Spleen (tissue), 11 donors: ENCODE data around the gene ACBD3. TPM values are rescaled to one million over a fixed set of nuclear protein-coding genes. Genes with fewer than 3 reads are reported as not detected.

ENCODE experiments used
- DNase-seq: peaks from one replicate; pipeline ENCODE4 v3.0.0-alpha.2; 2020
- H3K27ac ChIP-seq, 8 donors: fragments of 200-600 bp; sonication (generic) in 7 of 8; 1 replicate in 4 of 8; 2 replicates in 4 of 8; pipeline versions ENCODE4 v1.5.0 to v1.8.0; 2016 to 2021; ENCODE audit warnings: inconsistent platforms in 4 of 8, mild to moderate bottlenecking in 4 of 8, moderate library complexity in 1 of 8
- H3K27me3 ChIP-seq, 7 donors: fragments of 200-600 bp; sonication (generic) in 6 of 7; replicated peaks in 1 of 7; 1 replicate in 4 of 7; 2 replicates in 3 of 7; pipeline versions ENCODE4 v1.5.0 to v1.8.0; 2016 to 2021; ENCODE audit warnings: inconsistent platforms in 3 of 7, mild to moderate bottlenecking in 1 of 7
- H3K36me3 ChIP-seq, 6 donors: fragments of 200-600 bp; sonication (generic) in 5 of 6; 1 replicate in 4 of 6; 2 replicates in 2 of 6; pipeline versions ENCODE4 v1.5.0 to v1.8.0; 2016 to 2021; ENCODE audit warnings: inconsistent platforms in 2 of 6
- H3K4me1 ChIP-seq, 6 donors: fragments of 200-600 bp; sonication (generic) in 5 of 6; 1 replicate in 3 of 6; 2 replicates in 3 of 6; pipeline versions ENCODE4 v1.5.0 to v1.8.0; 2016 to 2021; ENCODE audit warnings: inconsistent platforms in 3 of 6
- H3K4me3 ChIP-seq, 8 donors: fragments of 200-600 bp; sonication (generic) in 7 of 8; 1 replicate in 4 of 8; 2 replicates in 4 of 8; pipeline versions ENCODE4 v1.5.0 to v1.8.0; 2016 to 2021; ENCODE audit warnings: inconsistent platforms in 4 of 8, mild to moderate bottlenecking in 4 of 8, moderate library complexity in 2 of 8
- H3K9me3 ChIP-seq, 8 donors: fragments of 200-600 bp; sonication (generic) in 7 of 8; 1 replicate in 4 of 8; 2 replicates in 4 of 8; pipeline versions ENCODE4 v1.5.0 to v1.8.0; 2016 to 2021; ENCODE audit warnings: inconsistent platforms in 4 of 8
- CTCF ChIP-seq, 11 experiments: fragments of 200-600 bp in 7 of 11; fragments of 450-650 bp in 4 of 11; sonication (generic) in 4 of 11; IDR thresholded peaks in 8 of 11; conservative IDR thresholded peaks in 3 of 11; 1 replicate in 7 of 11; 2 replicates in 4 of 11; pipeline versions ENCODE4 v1.4.0 to v1.8.0; 2016 to 2021; ENCODE audit warnings: antibody characterized with exemption in 11 of 11, inconsistent platforms in 4 of 11, mild to moderate bottlenecking in 1 of 11
- POLR2A ChIP-seq, 3 donors: fragments of 450-650 bp; IDR thresholded peaks; one replicate each; pipeline ENCODE4 v1.5.1; 2017; ENCODE audit warnings: antibody characterized with exemption in 3 of 3, mild to moderate bottlenecking in 1 of 3
- POLR2AphosphoS5 ChIP-seq, 3 donors: sonication (generic); formaldehyde crosslinking; IDR thresholded peaks; one replicate each; pipeline ENCODE4 v1.5.1; 2017; ENCODE audit warnings: antibody characterized with exemption in 3 of 3
- WGBS, 5 donors: extraction: QIAGEN DNeasy Blood & Tissue Kit in 3 of 5; methylation state at CpG; one replicate each; pipeline versions ENCODE4 v1.1.5 to v1.1.7; 2013 to 2018; 5-methylcytosine and 5-hydroxymethylcytosine counted together
- intact Hi-C: fragments of 100-400 bp; cut with DNase I; formaldehyde crosslinking; loops from one replicate; pipeline ENCODE4 v1.15.0; 2023; ENCODE audit warnings: low total_unique reads
- polyA plus RNA-seq, 3 donors: library from polyadenylated mRNA; stranded (reverse); fragments of 200-250 nt; gene quantifications; one replicate each; pipeline ENCODE4 v1.2.1, GENCODE V29; 2013
- total RNA-seq, 7 donors: library from RNA; depleted of rRNA in 3 of 7; stranded (reverse); fragments of >200 nt in 3 of 7; fragmentation: NEBNext Ultra II Directional in 4 of 7; extraction: Animal tissue kit (Norgen Biotek cat#: 25700) in 4 of 7; gene quantifications; one replicate each; pipeline versions ENCODE4 v1.1.0 to v1.2.1, GENCODE V29; 2016 to 2021
- donor health status: healthy with polysubstance abuse.
- donor health status: DM: no; HTN: no; CAD: no; lungs with moderate emphysema.
- donor health status: DM: no; HTN: no; CAD: no.
- donor health status: Bipolar disorder and iron deficiency.
- donor health status: healthy.
- donor health status: DM: no; HTN: no; CAD: no.
- donor health status: DM: yes; HTN: yes; CAD: no.

ACBD3 gene
- total and polyA plus RNA-seq, 10 donors = 6.1 to 43.0 (median 30.3) TPM

GRCh38 chr1:226202246-226202645, 15.7 kb upstream of the ACBD3 start:
- TF ChIP-seq CTCF (IDR thresholded peaks at IDR 0.05 in 8 of 11, conservative IDR thresholded peaks at IDR 0.05 in 3 of 11) (no peak), POLR2AphosphoS5 (IDR thresholded peaks at IDR 0.05) (no peak), POLR2A (IDR thresholded peaks at IDR 0.05) (no peak)
- WGBS, 5 donors = 90 to 98% (median 91%) methylated on average over 3 of the region's 3 CpGs
- DNase-seq = no peak
- H3K36me3 ChIP-seq = no peaks in the 10 kb centered on the region
- intact Hi-C loops = no loop called here
- H3K4me1 ChIP-seq = peaks cover 0 to 4% (median under 1%) of the 10 kb centered on the region in 6 donors
- H3K4me3 ChIP-seq = no peak overlapping the region
- H3K27ac ChIP-seq = no peak overlapping the region
- H3K27me3 ChIP-seq = no peaks in the 10 kb centered on the region
- no peaks in the 10 kb centered on the region for H3K9me3 ChIP-seq

- Histone ChIP-seq H3K27me3 (peaks cover 0 to 1% (median 0%) of the 10 kb centered on the region in 7 donors), H3K36me3 (no peaks in the 10 kb centered on the region), H3K9me3 (no peaks in the 10 kb centered on the region), H3K4me1 (peaks cover 0 to 7% (median 3%) of the 10 kb centered on the region in 6 donors), H3K27ac (no peak overlapping the region), H3K4me3 (no peak overlapping the region)
- no peak for TF ChIP-seq POLR2AphosphoS5 (IDR thresholded peaks at IDR 0.05)
- no peak for TF ChIP-seq CTCF (IDR thresholded peaks at IDR 0.05 in 8 of 11, conservative IDR thresholded peaks at IDR 0.05 in 3 of 11)
- TF ChIP-seq POLR2A (IDR thresholded peaks at IDR 0.05) = no peak
- intact Hi-C loops = no loop called here
- 59 to 68% (median 65%) methylated on average over 5 of the region's 5 CpGs for WGBS, 5 donors
- no peak for DNase-seq
Observed at GRCh38 chr1:226201029-226201593, 14.6 kb upstream of the ACBD3 start.

GRCh38 chr1:226199971-226200370, 13.4 kb upstream of the ACBD3 start:
- H3K27ac ChIP-seq = no peak overlapping the region
- H3K9me3 ChIP-seq = no peaks in the 10 kb centered on the region
- H3K27me3 ChIP-seq = peaks cover 0 to 3% (median 0%) of the 10 kb centered on the region in 7 donors
- H3K36me3 ChIP-seq = no peaks in the 10 kb centered on the region
- no peak for DNase-seq
- peaks cover 0 to 7% (median 3%) of the 10 kb centered on the region in 6 donors for H3K4me1 ChIP-seq
- TF ChIP-seq CTCF (IDR thresholded peaks at IDR 0.05 in 8 of 11, conservative IDR thresholded peaks at IDR 0.05 in 3 of 11) (no peak), POLR2AphosphoS5 (IDR thresholded peaks at IDR 0.05) (no peak), POLR2A (IDR thresholded peaks at IDR 0.05) (no peak)
- no peak overlapping the region for H3K4me3 ChIP-seq
- intact Hi-C loops = no loop called here
- WGBS, 5 donors = 38 to 54% (median 45%) methylated on average over 2 of the region's 2 CpGs

- Histone ChIP-seq H3K36me3 (no peaks in the 10 kb centered on the region), H3K4me1 (peaks cover 0 to 7% (median 3%) of the 10 kb centered on the region in 6 donors), H3K9me3 (no peaks in the 10 kb centered on the region), H3K27me3 (peaks cover 0 to 3% (median 0%) of the 10 kb centered on the region in 7 donors), H3K4me3 (no peak overlapping the region), H3K27ac (no peak overlapping the region)
- TF ChIP-seq CTCF (IDR thresholded peaks at IDR 0.05 in 8 of 11, conservative IDR thresholded peaks at IDR 0.05 in 3 of 11) (no peak), POLR2AphosphoS5 (IDR thresholded peaks at IDR 0.05) (no peak), POLR2A (IDR thresholded peaks at IDR 0.05) (no peak)
- WGBS, 5 donors = 88 to 100% (median 92%) methylated on average over 1 of the region's 1 CpG
- no peak for DNase-seq
- intact Hi-C loops = no loop called here
Observed at GRCh38 chr1:226195144-226195543, 8.6 kb upstream of the ACBD3 start.
